Measurements from ENCODE around the gene EXTL2.
"Not testable (repeated sequence)": the region's sequence is repeated elsewhere in the genome, so short reads cannot be mapped to it uniquely, and the experiment has no call there.

The EXTL2 gene

GRCh38 chr1:100852976-100853375 lies 41.7 kb downstream of the EXTL2 start:
- DNase-seq: no peak

- DNase-seq: no peak
Observed at GRCh38 chr1:100851726-100852125, 42.9 kb downstream of the EXTL2 start.

GRCh38 chr1:100847361-100848082 lies 47.1 kb downstream of the EXTL2 start:
- DNase-seq: no peak

- not testable (repeated sequence) for DNase-seq
Observed at GRCh38 chr1:100843160-100843559, 51.5 kb downstream of the EXTL2 start.

- DNase-seq: no peak
Observed at GRCh38 chr1:100835866-100836842, 58.5 kb downstream of the EXTL2 start.

- DNase-seq: no peak
Observed at GRCh38 chr1:100834777-100835660, 59.6 kb downstream of the EXTL2 start.

GRCh38 chr1:100832694-100833428 lies 61.8 kb downstream of the EXTL2 start:
- DNase-seq: no peak

- not testable (repeated sequence) for DNase-seq
Observed at GRCh38 chr1:100825666-100826065, 69.0 kb downstream of the EXTL2 start.

Measured in stimulated activated CD4-positive, alpha-beta T cell treated with anti-CD3 and anti-CD28 coated beads, Interleukin-2, amount 100 ng/mL, for 48 hours (primary cell).